OCI-LY7 (cell line): ENCODE results near the gene FNDC3B. TPM values are rescaled to one million over a fixed set of nuclear protein-coding genes. Genes with fewer than 3 reads are reported as not detected.

ENCODE experiments used
- BruUV-seq: library from RNA; stranded (reverse); fragments of 400-500 nt; replicated peaks from 2 replicates; lab custom pipeline; 2021; lab: Mats Ljungman, UMichigan
- CTCF ChIA-PET: fragments of 300-600 bp; sonication (Branson Sonifier 250); formaldehyde crosslinking; loops from one replicate; lab custom pipeline; 2022; ENCODE audit warnings: antibody characterized with exemption; ENCODE audit not compliant: unreplicated experiment; lab: Charles Lee
- POLR2A ChIA-PET: fragments of 300-600 bp; sonication (Branson Sonifier 250); formaldehyde crosslinking; loops from one replicate; lab custom pipeline; 2022; ENCODE audit warnings: antibody characterized with exemption; lab: Charles Lee
- DNase-seq: peaks from one replicate; pipeline ENCODE4 v3.0.0-alpha.2; 2015; ENCODE audit warnings: low spot score
- H2AFZ ChIP-seq: fragments of 200-600 bp; sonication (generic), shearing (Covaris generic); 2 replicates; pipeline ENCODE4 v1.6.1; 2014; ENCODE audit warnings: mild to moderate bottlenecking, antibody characterized with exemption, low read length, moderate library complexity
- H3K27ac ChIP-seq: fragments of 200-600 bp; sonication (generic); 2 replicates; pipeline ENCODE4 v1.5.1; 2014; ENCODE audit warnings: mixed run types, low read depth, mild to moderate bottlenecking, moderate library complexity, low read length, inconsistent platforms; ENCODE audit not compliant: poor library complexity, severe bottlenecking
- H3K36me3 ChIP-seq: fragments of 200-600 bp; sonication (generic); 2 replicates; pipeline ENCODE4 v1.6.1; 2014; ENCODE audit warnings: mild to moderate bottlenecking, antibody characterized with exemption, low read length, moderate library complexity, mixed read lengths; ENCODE audit not compliant: insufficient read depth
- H3K4me1 ChIP-seq: fragments of 200-600 bp; sonication (generic); 2 replicates; pipeline ENCODE4 v1.5.1; 2014; ENCODE audit warnings: mild to moderate bottlenecking, low read length; ENCODE audit not compliant: insufficient read depth, poor library complexity, severe bottlenecking
- H3K4me2 ChIP-seq: fragments of 200-600 bp; sonication (generic); 2 replicates; pipeline ENCODE4 v1.6.1; 2014; ENCODE audit warnings: mild to moderate bottlenecking, low read length
- H3K4me3 ChIP-seq: fragments of 200-600 bp; sonication (generic); 2 replicates; pipeline ENCODE4 v1.5.1; 2014; ENCODE audit warnings: mild to moderate bottlenecking, low read depth, low read length; ENCODE audit not compliant: poor library complexity, severe bottlenecking
- H3K79me2 ChIP-seq: fragments of 200-600 bp; sonication (generic); 2 replicates; pipeline ENCODE4 v1.6.1; 2016; ENCODE audit warnings: low read depth, mild to moderate bottlenecking, low read length, moderate library complexity, mixed read lengths; ENCODE audit not compliant: insufficient read depth
- H3K9me2 ChIP-seq: fragments of 200-600 bp; sonication (generic); 2 replicates; pipeline ENCODE4 v1.6.1; 2016; ENCODE audit warnings: mild to moderate bottlenecking, low read length, mixed read lengths; ENCODE audit not compliant: insufficient read depth
- H3K9me3 ChIP-seq: fragments of 200-600 bp; sonication (generic); 2 replicates; pipeline ENCODE4 v1.6.1; 2014; ENCODE audit warnings: mild to moderate bottlenecking, mixed run types, low read length, mixed read lengths
- H4K20me1 ChIP-seq: fragments of 200-600 bp; sonication (generic); 2 replicates; pipeline ENCODE4 v1.6.1; 2014; ENCODE audit warnings: mild to moderate bottlenecking, antibody characterized with exemption, low read length, moderate library complexity, mixed read lengths; ENCODE audit not compliant: insufficient read depth
- EZH2phosphoT487 ChIP-seq: fragments of 200-600 bp; sonication (generic); IDR thresholded peaks from 2 replicates; pipeline ENCODE4 v1.6.1; 2018; ENCODE audit warnings: low read depth, borderline replicate concordance, mild to moderate bottlenecking, mixed run types, antibody characterized with exemption, low read length, moderate library complexity, mixed read lengths
- intact Hi-C: fragments of 100-400 bp; cut with micrococcal nuclease; formaldehyde crosslinking; loops from one replicate; pipeline ENCODE4 v1.10.0; 2022; ENCODE audit not compliant: unreplicated experiment
- total RNA-seq, 2 experiments: library from RNA; depleted of rRNA in 1 of 2; stranded (reverse); fragments of >200 nt in 1 of 2; shearing (Covaris generic) in 1 of 2; gene quantifications; 2 replicates each; pipeline ENCODE4 v1.2.3, GENCODE V29; 2014 to 2022
- TF ChIP-seq, protein P1 (sequence below): fragments of 200-600 bp; sonication (generic); conservative IDR thresholded peaks from 2 replicates; pipeline ENCODE4 v1.5.1; 2014; ENCODE audit warnings: mild to moderate bottlenecking, antibody characterized with exemption, low read length, moderate library complexity, mixed read lengths

Gene FNDC3B
- total RNA-seq, 2 experiments from 2014 or later: 23.3 to 28.5 TPM

DNA sequence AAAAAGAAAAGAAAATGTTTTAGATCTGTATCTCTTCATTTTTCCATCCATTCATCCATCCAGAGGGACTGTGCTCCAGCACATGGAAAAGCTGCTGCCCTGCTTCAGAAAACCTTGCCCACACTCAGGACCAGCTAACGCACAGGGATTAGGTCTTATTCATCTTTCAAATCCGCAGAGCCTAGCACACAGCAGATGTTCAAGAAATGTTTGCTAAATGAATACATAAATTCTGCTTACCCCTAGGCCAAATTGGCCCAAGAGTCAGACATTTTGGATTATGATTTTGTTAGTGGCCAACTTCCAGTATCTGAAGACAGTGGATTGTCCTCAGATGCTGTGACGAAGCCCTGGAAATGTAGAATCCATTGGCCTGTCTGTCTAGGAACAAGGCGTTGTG lies 337.5 kb downstream of the FNDC3B start:
- no peak for DNase-seq
- ChIA-PET POLR2A (no interaction called here), CTCF (no interaction called here)
- Histone ChIP-seq H3K4me1 (no peaks in the 10 kb centered on the region), H3K9me3 (no peaks in the 10 kb centered on the region), H3K9me2 (no peaks in the 10 kb centered on the region), H2AFZ (no peak overlapping the region), H4K20me1 (no peaks in the 10 kb centered on the region), H3K36me3 (peaks cover 6% of the 10 kb centered on the region; the same call in 1 of the 2 replicates), H3K4me2 (no peak overlapping the region), H3K4me3 (no peak overlapping the region), H3K27ac (no peak overlapping the region), H3K79me2 (no peaks in the 10 kb centered on the region)
- TF ChIP-seq, protein P1, sequence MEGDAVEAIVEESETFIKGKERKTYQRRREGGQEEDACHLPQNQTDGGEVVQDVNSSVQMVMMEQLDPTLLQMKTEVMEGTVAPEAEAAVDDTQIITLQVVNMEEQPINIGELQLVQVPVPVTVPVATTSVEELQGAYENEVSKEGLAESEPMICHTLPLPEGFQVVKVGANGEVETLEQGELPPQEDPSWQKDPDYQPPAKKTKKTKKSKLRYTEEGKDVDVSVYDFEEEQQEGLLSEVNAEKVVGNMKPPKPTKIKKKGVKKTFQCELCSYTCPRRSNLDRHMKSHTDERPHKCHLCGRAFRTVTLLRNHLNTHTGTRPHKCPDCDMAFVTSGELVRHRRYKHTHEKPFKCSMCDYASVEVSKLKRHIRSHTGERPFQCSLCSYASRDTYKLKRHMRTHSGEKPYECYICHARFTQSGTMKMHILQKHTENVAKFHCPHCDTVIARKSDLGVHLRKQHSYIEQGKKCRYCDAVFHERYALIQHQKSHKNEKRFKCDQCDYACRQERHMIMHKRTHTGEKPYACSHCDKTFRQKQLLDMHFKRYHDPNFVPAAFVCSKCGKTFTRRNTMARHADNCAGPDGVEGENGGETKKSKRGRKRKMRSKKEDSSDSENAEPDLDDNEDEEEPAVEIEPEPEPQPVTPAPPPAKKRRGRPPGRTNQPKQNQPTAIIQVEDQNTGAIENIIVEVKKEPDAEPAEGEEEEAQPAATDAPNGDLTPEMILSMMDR: no peak
- TF ChIP-seq EZH2phosphoT487: no peak
- intact Hi-C loops: no loop called here
- BruUV-seq: no TSS peak

DNA sequence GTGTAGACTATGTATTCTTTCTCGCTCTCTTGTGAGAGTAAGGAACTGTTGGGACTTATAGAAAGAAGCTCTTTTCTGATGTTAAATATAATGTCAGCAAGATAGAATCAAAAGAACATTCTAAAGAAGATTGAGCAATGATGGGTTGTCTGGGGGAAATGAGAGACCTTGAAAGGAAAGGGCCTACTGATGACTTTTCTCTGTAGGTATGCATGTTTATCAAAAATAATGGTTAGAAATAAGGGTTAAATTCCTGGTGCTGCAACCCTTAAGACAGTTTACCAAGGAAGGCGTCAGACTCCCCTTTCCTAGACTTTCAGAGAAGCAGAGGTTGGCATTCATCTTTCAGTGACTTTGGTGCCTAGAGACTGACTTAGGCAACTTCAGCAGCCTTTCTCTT lies 339.1 kb downstream of the FNDC3B start:
- CTCF ChIA-PET: no interaction called here
- no TSS peak for BruUV-seq
- no peaks in the 10 kb centered on the region for H3K9me2 ChIP-seq
- no peaks in the 10 kb centered on the region for H3K9me3 ChIP-seq
- intact Hi-C loops: no loop called here
- H3K79me2 ChIP-seq: no peaks in the 10 kb centered on the region
- H3K4me3 ChIP-seq: no peak overlapping the region
- POLR2A ChIA-PET: interaction anchor here (0.6 kb wide), 1 partner anchor 350 kb away, joined by 3 read pairs; no protein-coding TSS in a partner anchor
- no peaks in the 10 kb centered on the region for H4K20me1 ChIP-seq
- peaks cover 6% of the 10 kb centered on the region; the same call in 1 of the 2 replicates for H3K36me3 ChIP-seq
- no peak for DNase-seq
- H2AFZ ChIP-seq: no peak overlapping the region
- H3K4me1 ChIP-seq: no peaks in the 10 kb centered on the region
- TF ChIP-seq, protein P1: no peak
- no peak for TF ChIP-seq EZH2phosphoT487
- H3K4me2 ChIP-seq: no peak overlapping the region
- H3K27ac ChIP-seq: no peak overlapping the region

DNA sequence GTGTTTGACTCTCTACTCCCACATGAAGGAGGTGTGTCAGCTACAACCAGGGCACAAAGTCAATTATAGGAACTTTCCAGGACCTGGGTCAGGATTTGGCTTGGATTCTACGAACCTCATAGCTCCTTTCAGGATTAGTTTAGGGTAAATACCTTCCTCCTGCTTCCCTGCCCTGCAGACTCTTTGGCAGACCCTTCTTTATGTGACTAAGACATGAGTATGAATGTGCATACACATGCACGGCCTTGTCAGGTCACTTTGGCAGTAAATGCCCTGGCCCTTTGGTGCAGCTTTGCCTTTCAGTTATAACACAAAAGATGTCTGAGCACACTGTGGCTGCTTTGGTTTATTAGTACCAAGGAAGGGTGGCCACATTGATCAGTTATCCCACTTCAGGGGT lies 340.0 kb downstream of the FNDC3B start:
- no peaks in the 10 kb centered on the region for H4K20me1 ChIP-seq
- H3K9me2 ChIP-seq: no peaks in the 10 kb centered on the region
- no peak overlapping the region for H3K27ac ChIP-seq
- H2AFZ ChIP-seq: no peak overlapping the region
- BruUV-seq: no TSS peak
- TF ChIP-seq EZH2phosphoT487: no peak
- TF ChIP-seq, protein P1: no peak
- no peak overlapping the region for H3K4me3 ChIP-seq
- CTCF ChIA-PET: no interaction called here
- H3K79me2 ChIP-seq: no peaks in the 10 kb centered on the region
- H3K4me1 ChIP-seq: no peaks in the 10 kb centered on the region
- intact Hi-C loops: no loop called here
- no peaks in the 10 kb centered on the region for H3K9me3 ChIP-seq
- peaks cover 6% of the 10 kb centered on the region; the same call in 1 of the 2 replicates for H3K36me3 ChIP-seq
- no peak overlapping the region for H3K4me2 ChIP-seq
- no peak for DNase-seq
- POLR2A ChIA-PET: no interaction called here
